Measurements from ENCODE around the gene ASIC5.

GRCh38 chr4:155875878-155876277 lies 9.8 kb upstream of the ASIC5 start:
- TF ChIP-seq CTCF (IDR thresholded peaks at IDR 0.05; ENCODE audit: insufficient read depth, low read depth, low read length) (no peak), EZH2 (IDR thresholded peaks at IDR 0.05; ENCODE audit: insufficient read depth, low read length) (no peak)

All from astrocyte (in vitro differentiated cells and primary cell).